CD14-positive monocyte (primary cell): Measurements from ENCODE around the gene PCAT6. TPM values are rescaled to one million over a fixed set of nuclear protein-coding genes. Genes with fewer than 3 reads are reported as not detected.
A peak's percentile ranks its signal among the peaks of the same experiment; 100 is the strongest.

Experiments used
- DNase-seq, 3 donors: peaks; one replicate each; pipeline ENCODE4 v3.0.0-alpha.2; 2011 to 2022
- H2AFZ ChIP-seq: 2 replicates; pipeline ENCODE4 v1.6.0; 2012; ENCODE audit warnings: mild to moderate bottlenecking, low read depth, low read length, inconsistent platforms; ENCODE audit not compliant: insufficient read depth, poor library complexity, severe bottlenecking
- H3K27ac ChIP-seq, 2 donors: 1 replicate in 1 of 2; 2 replicates in 1 of 2; pipeline ENCODE4 v1.5.1; 2012 to 2013; ENCODE audit warnings: low read length in 2 of 2, control low read depth in 1 of 2, inconsistent platforms in 1 of 2, low read depth in 1 of 2, mild to moderate bottlenecking in 1 of 2
- H3K27me3 ChIP-seq, 2 donors: one replicate each; pipeline versions ENCODE4 v1.6.0 to v1.6.1; 2011 to 2013; ENCODE audit warnings: low read length in 2 of 2; ENCODE audit not compliant: control insufficient read depth in 2 of 2, insufficient read depth in 2 of 2
- H3K36me3 ChIP-seq, 2 donors: replicated peaks in 1 of 2; 1 replicate in 1 of 2; 2 replicates in 1 of 2; pipeline versions ENCODE4 v1.5.1 to v1.6.1; 2012 to 2013; ENCODE audit warnings: low read length in 2 of 2, control low read depth in 1 of 2, inconsistent platforms in 1 of 2, mild to moderate bottlenecking in 1 of 2; ENCODE audit not compliant: insufficient read depth in 2 of 2, control insufficient read depth in 1 of 2
- H3K4me1 ChIP-seq, 2 donors: 1 replicate in 1 of 2; 2 replicates in 1 of 2; pipeline versions ENCODE4 v1.5.1 to v1.6.1; 2012 to 2013; ENCODE audit warnings: low read length in 2 of 2, control low read depth in 1 of 2, inconsistent platforms in 1 of 2, mild to moderate bottlenecking in 1 of 2, moderate library complexity in 1 of 2; ENCODE audit not compliant: insufficient read depth in 2 of 2, control insufficient read depth in 1 of 2
- H3K4me2 ChIP-seq: replicated peaks from 2 replicates; pipeline ENCODE3; 2012; ENCODE audit warnings: low read length, moderate library complexity, mild to moderate bottlenecking; ENCODE audit not compliant: poor library complexity, severe bottlenecking; ENCODE audit errors: extremely low read depth
- H3K4me3 ChIP-seq, 3 experiments: fragments of 200-600 bp in 1 of 3; sonication (generic) in 1 of 3; replicated peaks in 1 of 3; 1 replicate in 2 of 3; 2 replicates in 1 of 3; pipeline ENCODE4 v1.5.1; 2011 to 2013; ENCODE audit warnings: low read length in 3 of 3, mild to moderate bottlenecking in 3 of 3, control low read depth in 2 of 3, low read depth in 2 of 3, inconsistent platforms in 1 of 3, moderate library complexity in 1 of 3
- H3K79me2 ChIP-seq: 2 replicates; pipeline ENCODE4 v1.6.0; 2012; ENCODE audit warnings: mild to moderate bottlenecking, control low read depth, inconsistent platforms, low read length, moderate library complexity; ENCODE audit not compliant: insufficient read depth
- H3K9ac ChIP-seq: 2 replicates; pipeline ENCODE4 v1.6.0; 2017; ENCODE audit warnings: low read length, mild to moderate bottlenecking; ENCODE audit not compliant: insufficient read depth, poor library complexity, severe bottlenecking
- H3K9me3 ChIP-seq, 2 donors: replicated peaks in 1 of 2; 1 replicate in 1 of 2; 2 replicates in 1 of 2; pipeline versions ENCODE4 v1.5.1 to v1.6.1; 2012 to 2013; ENCODE audit warnings: low read length in 2 of 2, control low read depth in 1 of 2; ENCODE audit not compliant: control insufficient read depth in 1 of 2, insufficient read depth in 1 of 2
- H4K20me1 ChIP-seq: 2 replicates; pipeline ENCODE4 v1.6.0; 2012; ENCODE audit warnings: mild to moderate bottlenecking, low read length, control low read depth, moderate library complexity; ENCODE audit not compliant: insufficient read depth
- H3K27ac Mint-ChIP-seq, 7 donors: one replicate each; pipeline ENCODE4 v1.8.0; 2020; ENCODE audit warnings: mild to moderate bottlenecking in 7 of 7, mixed read lengths in 7 of 7, moderate library complexity in 6 of 7, inconsistent platforms in 2 of 7
- H3K27me3 Mint-ChIP-seq, 3 donors: one replicate each; pipeline ENCODE4 v1.8.0; 2021 to 2022; ENCODE audit warnings: low read depth in 3 of 3, mild to moderate bottlenecking in 3 of 3, mixed read lengths in 3 of 3, moderate library complexity in 3 of 3, inconsistent platforms in 1 of 3
- H3K36me3 Mint-ChIP-seq, 2 donors: one replicate each; pipeline ENCODE4 v1.8.0; 2020; ENCODE audit warnings: mixed read lengths in 2 of 2, inconsistent platforms in 1 of 2, mild to moderate bottlenecking in 1 of 2
- H3K4me1 Mint-ChIP-seq: one replicate; pipeline ENCODE4 v1.8.0; 2020; ENCODE audit warnings: mild to moderate bottlenecking, mixed read lengths
- H3K4me3 Mint-ChIP-seq, 2 donors: one replicate each; pipeline ENCODE4 v1.8.0; 2020; ENCODE audit warnings: mild to moderate bottlenecking in 2 of 2, mixed read lengths in 2 of 2, moderate library complexity in 1 of 2
- H3K9me3 Mint-ChIP-seq, 7 donors: one replicate each; pipeline ENCODE4 v1.8.0; 2020 to 2022; ENCODE audit warnings: mixed read lengths in 7 of 7, mild to moderate bottlenecking in 6 of 7, moderate library complexity in 6 of 7, inconsistent platforms in 2 of 7
- WGBS: methylation state at CpG from one replicate; pipeline ENCODE4 v1.1.5; 2013; ENCODE audit warnings: missing lambda C conversion rate; ENCODE audit not compliant: insufficient coverage; 5-methylcytosine and 5-hydroxymethylcytosine counted together
- intact Hi-C, 2 donors: fragments of 100-400 bp; cut with micrococcal nuclease; formaldehyde crosslinking; loops; one replicate each; pipeline versions ENCODE4 v1.15.0 to v1.15.1; 2023
- polyA plus RNA-seq, 3 donors: library from polyadenylated mRNA; depleted of rRNA in 1 of 3; unstranded in 2 of 3; stranded (reverse) in 1 of 3; fragments of 300-500 nt in 2 of 3; fragments of >200 nt in 1 of 3; fragmentation: Illumina TruSeq in 2 of 3; gene quantifications; 1 replicate in 2 of 3; 2 replicates in 1 of 3; pipeline ENCODE4 v1.2.3, GENCODE V29; 2012 to 2021
- TF ChIP-seq, protein P1 (sequence below): fragments of 200-600 bp; IDR thresholded peaks from one replicate; pipeline ENCODE4 v1.8.0; 2022; ENCODE audit warnings: antibody characterized with exemption, mild to moderate bottlenecking

The PCAT6 gene
- polyA plus RNA-seq, 3 donors, result 1.0 TPM; not detected in 2

- Mint-ChIP-seq H3K36me3 (peaks cover 0 to 2% of the 10 kb centered on the region in 2 donors), H3K27me3 (peaks cover 15 to 26% (median 16%) of the 10 kb centered on the region in 3 donors), H3K4me3 (peak overlapping the region; percentile 93), H3K4me1 (peaks cover 43% of the 10 kb centered on the region), H3K27ac (peak overlapping the region; percentile 79 to 95 (median 86)), H3K9me3 (peaks cover 0 to 2% (median 0%) of the 10 kb centered on the region in 7 donors)
- Histone ChIP-seq H3K27ac (peak overlapping the region; percentile 7 to 83), H3K79me2 (peaks cover 34% of the 10 kb centered on the region), H3K4me2 (peak overlapping the region; percentile 96), H3K27me3 (peaks cover 0 to 13% of the 10 kb centered on the region in 2 donors), H4K20me1 (peaks cover 13% of the 10 kb centered on the region), H3K36me3 (no peaks in the 10 kb centered on the region), H3K4me1 (peaks cover 36 to 42% of the 10 kb centered on the region in 2 donors), H3K9ac (peak overlapping the region; percentile 71), H2AFZ (peak overlapping the region; percentile 90), H3K4me3 (peak overlapping the region; percentile 73 to 81 (median 75)), H3K9me3 (no peaks in the 10 kb centered on the region)
- intact Hi-C loops, result loop anchor here in 1 of 2 donors (10.0 kb wide), 1 partner anchor 55 kb away; no protein-coding TSS in a partner anchor
- WGBS, result 0% methylated on average over 5 of the region's 13 CpGs
- TF ChIP-seq, protein P1, sequence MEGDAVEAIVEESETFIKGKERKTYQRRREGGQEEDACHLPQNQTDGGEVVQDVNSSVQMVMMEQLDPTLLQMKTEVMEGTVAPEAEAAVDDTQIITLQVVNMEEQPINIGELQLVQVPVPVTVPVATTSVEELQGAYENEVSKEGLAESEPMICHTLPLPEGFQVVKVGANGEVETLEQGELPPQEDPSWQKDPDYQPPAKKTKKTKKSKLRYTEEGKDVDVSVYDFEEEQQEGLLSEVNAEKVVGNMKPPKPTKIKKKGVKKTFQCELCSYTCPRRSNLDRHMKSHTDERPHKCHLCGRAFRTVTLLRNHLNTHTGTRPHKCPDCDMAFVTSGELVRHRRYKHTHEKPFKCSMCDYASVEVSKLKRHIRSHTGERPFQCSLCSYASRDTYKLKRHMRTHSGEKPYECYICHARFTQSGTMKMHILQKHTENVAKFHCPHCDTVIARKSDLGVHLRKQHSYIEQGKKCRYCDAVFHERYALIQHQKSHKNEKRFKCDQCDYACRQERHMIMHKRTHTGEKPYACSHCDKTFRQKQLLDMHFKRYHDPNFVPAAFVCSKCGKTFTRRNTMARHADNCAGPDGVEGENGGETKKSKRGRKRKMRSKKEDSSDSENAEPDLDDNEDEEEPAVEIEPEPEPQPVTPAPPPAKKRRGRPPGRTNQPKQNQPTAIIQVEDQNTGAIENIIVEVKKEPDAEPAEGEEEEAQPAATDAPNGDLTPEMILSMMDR, result no peak
- DNase-seq, result no peak
Measured at GRCh38 chr1:202810193-202810614, 550 bp upstream of the PCAT6 start.

DNA sequence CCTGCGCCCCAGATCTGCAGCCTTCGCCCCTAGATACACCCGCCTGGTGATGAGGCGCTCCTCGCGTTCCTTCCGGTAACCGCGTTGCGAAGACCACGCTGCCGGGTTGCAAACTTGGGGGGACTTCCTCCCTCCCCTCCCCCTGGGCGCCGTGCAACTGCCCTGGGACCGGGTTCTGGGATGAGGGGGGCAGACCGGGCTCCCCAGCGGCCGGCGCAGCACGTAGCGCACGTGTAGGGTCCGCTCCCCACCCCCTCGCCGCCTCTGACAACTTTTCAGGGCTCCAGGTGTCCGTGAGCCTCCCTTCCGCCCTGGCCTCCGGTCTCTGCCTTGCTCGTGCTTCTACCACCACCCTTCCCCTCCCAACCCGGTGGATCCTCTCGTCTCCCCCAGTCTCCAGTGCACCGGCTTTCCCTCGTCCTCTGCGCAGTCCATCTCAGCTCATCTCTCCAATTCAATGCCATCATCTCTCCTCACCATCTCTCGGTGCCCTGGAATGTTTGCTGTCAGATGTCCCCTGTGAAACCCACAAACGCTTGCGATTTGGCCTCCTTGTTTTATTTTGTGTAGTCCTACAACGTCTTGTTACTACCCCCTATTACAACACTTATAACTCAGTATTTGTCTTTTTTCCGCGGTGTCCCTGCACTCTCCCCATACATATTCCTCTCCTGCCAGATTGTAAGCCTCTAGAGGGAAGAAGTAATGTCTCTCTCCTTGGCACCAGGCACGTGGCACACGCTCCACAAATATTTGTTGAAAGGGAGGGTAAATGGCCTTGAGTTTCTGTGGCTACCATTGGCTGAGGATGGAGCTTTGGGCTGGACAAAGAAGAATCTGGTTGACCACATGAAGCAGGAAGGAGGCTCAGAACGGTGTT is 782 bp downstream of the PCAT6 start:
- H3K4me3 ChIP-seq, result peak overlapping the region; percentile 73 to 81 (median 75)
- H3K9me3 Mint-ChIP-seq, result peaks cover 0 to 2% (median 0%) of the 10 kb centered on the region in 7 donors
- no peaks in the 10 kb centered on the region for H3K36me3 ChIP-seq
- peaks cover 27 to 32% of the 10 kb centered on the region in 2 donors for H3K4me1 ChIP-seq
- H3K27ac Mint-ChIP-seq, result peak overlapping the region in 6 of 7 donors; percentile 62 to 92 (median 82)
- H3K4me3 Mint-ChIP-seq, result peak overlapping the region; percentile 93 to 99
- peaks cover 30% of the 10 kb centered on the region for H3K4me1 Mint-ChIP-seq
- H3K27me3 Mint-ChIP-seq, result peaks cover 15 to 29% (median 16%) of the 10 kb centered on the region in 3 donors
- DNase-seq, result peak in 1 of 3 donors; percentile 27
- peaks cover 0 to 13% of the 10 kb centered on the region in 2 donors for H3K27me3 ChIP-seq
- H3K27ac ChIP-seq, result peak overlapping the region in 1 of 2 donors; percentile 83
- no peaks in the 10 kb centered on the region for H3K9me3 ChIP-seq
- peaks cover 21% of the 10 kb centered on the region for H3K79me2 ChIP-seq
- H3K9ac ChIP-seq, result peak overlapping the region; percentile 71
- 1% methylated on average over 37 of the region's 43 CpGs for WGBS
- TF ChIP-seq, protein P1, result no peak
- intact Hi-C loops, result loop anchor here in 1 of 2 donors (10.0 kb wide), 1 partner anchor 53 kb away; no protein-coding TSS in a partner anchor
- peak overlapping the region; percentile 90 for H2AFZ ChIP-seq
- H3K4me2 ChIP-seq, result peak overlapping the region; percentile 96
- H3K36me3 Mint-ChIP-seq, result peaks cover 0 to 2% of the 10 kb centered on the region in 2 donors
- H4K20me1 ChIP-seq, result peaks cover 5% of the 10 kb centered on the region
